GM19193 (cell line): ENCODE data around the gene RBPMS2.

Experiments used
- POLR2A ChIP-seq: IDR thresholded peaks from 4 replicates; pipeline ENCODE4 v1.6.1; 2011; ENCODE audit not compliant: insufficient read depth, insufficient read length; ENCODE audit errors: extremely low read depth

RBPMS2 gene

DNA sequence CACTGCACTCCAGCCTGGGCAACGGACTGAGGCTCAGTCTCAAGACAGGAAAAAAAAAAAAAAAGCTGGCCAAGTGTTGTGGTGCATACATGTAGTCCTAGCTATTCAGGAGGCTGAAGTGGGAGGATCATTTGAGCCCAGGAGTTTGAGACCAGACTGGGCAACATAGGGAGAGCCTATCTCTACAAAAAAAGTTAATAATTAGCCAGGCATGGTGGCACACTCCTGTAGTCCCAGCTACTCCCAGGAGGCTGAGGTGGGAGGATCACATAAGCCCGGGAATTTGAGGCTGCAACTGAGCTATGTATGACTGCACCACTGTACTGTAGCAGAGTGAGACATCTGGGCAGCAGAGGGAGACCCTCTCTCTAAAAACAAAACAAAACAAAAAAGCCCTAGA, 58.9 kb downstream of the RBPMS2 start:
- no peak for TF ChIP-seq POLR2A

DNA sequence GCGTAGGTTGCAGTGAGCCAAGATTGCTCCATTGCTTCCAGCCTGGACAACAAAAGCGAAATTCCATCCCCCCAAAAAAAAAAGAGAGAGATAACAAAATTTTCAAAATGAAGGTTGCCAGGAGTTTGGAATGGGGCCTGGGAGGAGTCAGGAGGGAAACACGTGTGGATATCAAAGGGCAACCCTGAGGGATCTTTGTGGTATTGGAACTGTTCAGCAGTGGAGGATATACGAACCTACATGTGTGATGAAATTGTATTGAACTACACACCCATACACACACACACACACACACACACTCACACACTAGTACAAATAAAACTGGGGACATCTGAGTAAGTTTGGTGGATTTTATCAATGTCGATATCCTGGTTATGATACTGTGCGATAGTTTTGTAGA, 61.8 kb downstream of the RBPMS2 start:
- TF ChIP-seq POLR2A: no peak

DNA sequence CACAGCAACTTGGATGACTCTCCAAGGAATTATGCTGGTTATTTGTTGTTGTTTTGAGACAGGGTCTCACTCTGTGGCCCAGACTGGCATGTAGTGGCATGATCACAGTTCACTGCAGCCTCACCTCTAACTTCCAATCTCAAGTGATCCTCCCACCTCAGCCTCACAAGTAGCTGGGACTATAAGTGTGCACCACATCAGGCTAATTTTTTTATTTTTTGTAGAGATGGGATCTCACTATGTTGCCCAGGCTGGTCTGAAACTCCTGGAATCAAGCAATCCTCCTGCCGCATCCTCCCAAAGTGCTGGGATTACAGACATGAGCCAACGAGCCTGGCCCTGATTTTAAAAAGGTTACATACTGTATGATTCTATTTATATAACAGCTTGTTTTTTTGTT, 63.0 kb downstream of the RBPMS2 start:
- TF ChIP-seq POLR2A: no peak

DNA sequence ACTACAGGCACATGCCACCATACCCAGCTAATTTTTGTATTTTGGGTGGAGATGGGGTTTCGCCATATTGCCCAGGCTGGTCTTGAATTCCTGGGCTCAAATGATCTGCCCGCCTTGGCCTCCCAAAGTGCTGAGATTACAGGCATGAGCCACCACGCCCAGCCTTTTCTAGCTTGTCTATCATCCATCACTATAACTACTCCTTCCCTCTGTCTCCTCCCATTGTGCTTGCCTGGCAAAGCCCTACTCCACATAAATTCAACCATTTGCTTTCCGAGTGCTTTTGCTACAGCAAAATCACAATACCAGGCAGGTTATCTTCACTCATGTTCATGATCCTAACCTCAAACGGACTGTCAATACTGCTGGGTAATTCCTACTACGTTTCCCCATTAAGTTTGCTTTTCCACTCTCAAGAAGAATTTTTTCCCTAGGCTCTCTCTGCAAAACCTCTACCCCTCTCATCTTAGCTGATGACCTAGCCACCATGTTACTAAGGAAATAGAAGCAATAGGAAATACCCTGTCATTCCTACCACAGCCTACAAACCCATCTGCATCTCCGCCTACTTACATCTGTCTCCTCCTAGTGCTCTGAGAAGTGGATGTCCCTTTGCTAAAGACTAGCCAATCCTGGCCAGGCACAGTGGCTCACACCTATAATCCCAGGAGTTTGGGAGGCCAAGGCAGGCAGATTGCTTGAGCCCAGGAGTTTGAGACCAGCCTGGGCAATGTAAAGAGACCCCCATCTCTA, 64.5 kb downstream of the RBPMS2 start:
- no peak for TF ChIP-seq POLR2A

DNA sequence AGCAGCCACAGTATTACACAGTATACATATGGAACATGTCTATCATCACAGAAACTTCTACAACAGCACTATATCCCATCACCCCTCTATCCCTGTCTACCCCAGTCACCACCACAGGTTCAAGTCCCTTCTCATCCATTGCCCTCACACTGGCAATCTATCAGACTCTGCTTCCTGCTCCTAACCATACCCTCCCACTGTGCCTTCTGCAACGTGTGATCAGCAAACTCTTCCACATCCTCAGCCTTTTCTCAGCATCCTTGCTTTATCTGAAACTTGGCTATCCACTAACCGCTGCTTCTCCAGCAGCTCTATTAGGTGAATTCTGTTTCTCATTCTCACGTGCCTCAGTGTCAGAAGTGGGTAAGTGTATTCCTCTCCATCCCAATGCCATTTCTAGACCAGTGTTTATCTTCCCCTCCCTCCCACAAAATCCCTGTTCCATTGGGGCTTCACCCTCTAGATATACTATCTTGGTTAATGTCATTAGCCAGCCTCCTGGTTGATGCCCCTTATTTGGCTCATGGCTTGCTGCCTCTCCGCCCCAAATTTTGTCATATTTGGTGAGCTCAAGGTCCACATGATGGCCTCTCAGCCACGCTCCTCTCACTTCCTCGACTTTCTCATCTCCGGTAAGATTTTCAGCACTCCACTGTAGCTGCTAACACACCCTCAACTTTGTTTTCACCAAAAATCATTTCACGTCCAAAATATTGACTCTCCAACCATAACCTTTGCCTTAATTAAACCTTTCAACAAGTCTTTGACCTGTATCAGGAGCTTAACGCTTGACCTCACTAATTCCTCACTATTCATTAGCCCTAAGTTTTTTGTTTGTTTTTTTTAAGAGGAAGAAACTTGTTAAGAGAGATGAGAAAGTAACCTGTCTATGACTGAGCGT, 69.1 kb downstream of the RBPMS2 start:
- TF ChIP-seq POLR2A: no peak

DNA sequence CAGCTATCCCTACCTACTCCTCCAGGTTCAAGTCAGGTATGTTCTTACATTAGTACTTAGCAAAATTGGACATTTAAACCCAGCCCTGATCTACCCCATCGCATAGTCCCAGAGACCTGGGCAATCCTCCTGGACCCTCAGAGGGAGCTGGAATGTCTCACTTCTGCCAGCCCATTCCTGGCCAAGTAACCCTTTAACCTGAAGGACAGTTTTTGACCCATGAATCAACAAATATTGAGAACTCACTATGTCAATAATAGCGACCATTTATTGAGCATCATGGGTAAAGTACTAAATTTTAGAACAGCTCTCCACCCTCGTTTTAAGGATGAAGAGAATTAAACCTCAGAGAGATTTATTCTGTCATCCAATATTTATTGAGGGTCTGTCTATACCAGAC, 70.4 kb downstream of the RBPMS2 start:
- no peak for TF ChIP-seq POLR2A

DNA sequence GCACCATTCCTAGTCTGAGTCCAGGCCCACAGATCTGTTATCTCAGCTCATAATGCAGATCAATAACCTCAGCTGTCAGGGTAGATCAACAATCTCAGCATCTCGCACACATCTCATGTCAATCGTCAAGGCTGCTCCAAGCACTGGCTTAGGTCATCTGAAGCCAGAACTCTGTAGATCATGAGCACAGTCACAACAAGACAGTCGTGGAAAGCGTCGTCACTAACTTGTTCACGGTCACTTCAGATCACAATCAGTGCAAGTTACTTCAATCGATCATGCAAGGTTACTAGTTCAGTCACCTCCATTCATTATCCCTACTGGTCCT, 71.8 kb downstream of the RBPMS2 start:
- TF ChIP-seq POLR2A: no peak

DNA sequence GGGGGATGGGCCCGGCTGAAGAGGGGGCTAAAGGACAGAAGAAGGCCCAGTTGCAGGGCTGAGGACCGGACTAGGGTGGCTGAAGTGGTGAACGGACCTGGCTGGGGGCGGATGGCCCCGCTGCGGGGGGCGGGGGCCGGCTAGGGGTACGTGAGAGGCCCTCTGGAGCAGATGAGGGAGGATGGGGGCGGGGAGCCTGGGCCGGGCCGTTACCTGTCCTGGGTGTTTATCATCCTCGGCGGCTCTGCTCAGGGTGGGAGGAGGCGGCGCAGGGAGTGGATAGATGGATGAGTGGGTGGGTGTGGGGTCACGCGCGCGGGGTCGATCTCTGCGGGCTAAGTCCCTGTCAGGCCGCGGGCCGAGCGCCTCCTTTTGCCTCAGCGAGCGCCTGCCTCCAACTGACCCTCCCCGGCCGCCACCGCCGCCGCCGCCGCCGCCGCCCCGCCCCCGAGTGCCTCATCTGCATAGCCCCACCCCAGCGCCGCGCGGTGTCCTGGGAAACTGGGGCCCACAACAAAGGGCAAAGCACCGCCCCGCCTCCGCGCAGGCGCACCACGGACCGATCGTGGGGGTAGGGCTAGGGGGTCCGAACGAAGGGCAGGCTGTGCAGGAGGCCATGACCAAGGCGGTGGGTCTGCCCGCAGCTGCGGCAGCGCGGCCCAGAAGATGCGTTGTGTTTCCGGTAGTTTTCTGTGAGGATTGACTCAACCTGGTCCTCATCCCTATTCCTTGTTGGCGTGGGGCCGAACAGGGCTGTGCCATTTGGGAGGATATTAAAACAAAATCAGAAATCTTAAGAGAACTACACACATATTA, 72.4 kb downstream of the RBPMS2 start:
- peak; percentile 79 for TF ChIP-seq POLR2A

DNA sequence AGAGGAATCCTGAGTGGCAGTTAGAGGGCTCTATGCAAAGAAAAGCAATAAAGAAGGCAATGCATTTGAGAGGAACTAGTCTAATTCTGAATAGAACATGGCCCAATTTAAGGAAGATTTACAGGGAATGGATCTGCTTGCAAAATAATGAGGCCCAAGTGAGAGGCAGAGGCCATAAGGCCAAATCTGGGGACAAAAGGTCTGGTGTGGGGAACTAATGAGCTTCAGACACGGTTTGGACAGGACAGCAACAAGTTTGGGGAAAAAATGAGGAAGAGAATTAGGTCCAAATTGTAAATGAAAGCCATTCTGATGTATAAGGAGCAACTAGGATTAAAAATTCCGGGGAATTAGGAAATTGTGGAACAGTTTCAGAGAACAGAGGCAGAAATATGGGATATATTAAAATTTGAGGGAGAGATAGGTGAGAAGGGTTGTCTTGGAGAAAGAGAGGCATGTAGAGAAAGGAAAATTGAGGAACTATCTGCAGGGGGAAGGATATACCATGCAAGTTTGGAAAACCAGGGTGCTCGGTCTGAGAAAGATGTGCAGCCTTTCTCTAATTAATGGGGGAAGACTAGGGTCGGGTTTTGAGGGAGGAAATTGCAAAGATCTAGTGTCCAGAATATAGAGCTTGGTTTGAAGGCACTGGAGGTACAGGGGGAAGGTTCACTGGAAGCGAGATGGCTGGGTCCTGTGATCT, 73.8 kb downstream of the RBPMS2 start:
- no peak for TF ChIP-seq POLR2A

DNA sequence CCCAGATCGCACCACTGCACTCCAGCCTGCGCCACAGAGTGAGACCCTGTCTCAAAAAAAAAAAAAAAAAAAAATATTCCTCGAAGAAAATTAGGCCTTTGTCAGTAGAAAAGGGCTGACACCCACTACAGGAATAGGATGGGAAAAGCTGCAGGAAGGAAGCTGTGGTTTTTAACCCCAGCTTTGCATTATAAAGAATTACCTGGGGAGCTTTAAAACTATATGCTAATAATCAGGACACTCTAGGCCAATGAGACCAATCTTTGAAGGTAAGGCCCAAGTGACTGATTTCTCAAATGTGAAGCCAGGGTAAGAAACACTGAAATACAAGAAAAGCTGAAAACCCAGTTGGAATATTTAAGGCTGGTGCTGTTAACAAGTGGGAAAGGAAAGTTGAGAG, 74.3 kb downstream of the RBPMS2 start:
- no peak for TF ChIP-seq POLR2A

DNA sequence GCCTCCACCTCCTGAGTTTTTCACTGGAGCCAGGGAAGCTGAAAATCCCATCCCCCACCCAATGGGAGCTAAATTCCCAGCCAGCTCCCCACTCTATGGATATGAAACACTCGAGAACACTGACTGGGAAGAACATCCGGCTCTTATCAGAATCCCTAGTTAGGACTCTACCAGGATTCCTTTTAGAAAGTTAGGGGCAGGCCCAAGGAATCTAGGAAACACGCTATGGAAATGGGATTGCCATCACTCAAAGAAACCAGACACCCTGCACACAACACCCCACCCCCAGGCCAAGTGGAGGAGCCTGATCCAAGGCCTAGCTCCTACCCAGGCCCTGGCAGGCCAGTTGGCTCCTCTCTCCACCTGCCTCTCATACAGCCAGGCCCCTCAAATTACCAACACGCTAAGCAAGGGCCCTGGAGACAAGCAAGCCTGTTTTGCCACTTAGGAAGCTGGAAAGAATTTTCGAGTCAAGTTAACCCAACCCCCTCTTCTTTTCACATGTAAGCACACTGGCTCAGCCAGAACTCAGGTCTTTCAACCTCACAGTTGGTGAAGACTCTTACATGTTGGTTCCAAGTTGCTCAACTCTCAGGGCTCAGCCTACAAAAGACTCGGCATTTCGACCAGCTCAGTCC, 75.5 kb downstream of the RBPMS2 start:
- TF ChIP-seq POLR2A: no peak

DNA sequence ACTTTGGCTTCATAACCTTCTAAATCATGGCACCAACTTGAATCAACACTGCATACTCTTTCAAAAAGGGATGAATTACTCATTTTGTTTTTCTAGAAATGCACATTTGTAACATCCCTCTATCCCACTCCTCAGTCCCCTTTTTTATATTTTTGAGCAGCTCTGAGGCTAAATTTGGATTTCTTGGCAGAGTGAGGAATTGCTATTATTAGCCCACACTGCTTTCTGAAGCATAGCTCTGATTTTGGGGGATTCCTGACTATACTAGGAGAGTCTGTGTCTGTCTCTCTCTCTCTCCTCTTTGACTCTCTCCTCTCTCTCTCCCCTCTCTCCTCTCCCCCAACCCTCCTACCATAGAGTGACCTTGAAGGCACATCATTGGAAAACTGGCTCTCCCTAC, 76.6 kb downstream of the RBPMS2 start:
- TF ChIP-seq POLR2A: no peak

DNA sequence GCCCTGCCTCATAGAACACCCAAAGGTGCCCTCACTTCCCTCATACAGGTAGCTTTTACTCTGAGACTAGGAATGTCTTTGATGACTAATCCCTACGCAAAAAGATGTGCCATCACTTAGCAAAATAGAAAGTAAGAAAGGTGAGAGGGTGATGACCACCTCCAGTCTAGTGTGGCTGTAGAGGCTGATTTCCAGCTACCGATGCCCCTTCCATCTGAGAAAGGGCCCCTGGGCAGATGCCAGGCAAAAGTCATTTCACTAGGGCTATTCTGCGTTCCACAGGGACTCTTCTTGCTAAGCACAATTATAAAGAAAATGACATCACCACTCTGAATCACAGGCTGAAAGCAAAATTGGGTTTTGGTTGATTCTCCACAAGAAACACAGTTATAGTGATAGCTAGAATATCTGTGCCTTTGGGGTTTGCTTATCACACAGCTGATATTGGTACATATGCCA, 77.4 kb downstream of the RBPMS2 start:
- TF ChIP-seq POLR2A: no peak

DNA sequence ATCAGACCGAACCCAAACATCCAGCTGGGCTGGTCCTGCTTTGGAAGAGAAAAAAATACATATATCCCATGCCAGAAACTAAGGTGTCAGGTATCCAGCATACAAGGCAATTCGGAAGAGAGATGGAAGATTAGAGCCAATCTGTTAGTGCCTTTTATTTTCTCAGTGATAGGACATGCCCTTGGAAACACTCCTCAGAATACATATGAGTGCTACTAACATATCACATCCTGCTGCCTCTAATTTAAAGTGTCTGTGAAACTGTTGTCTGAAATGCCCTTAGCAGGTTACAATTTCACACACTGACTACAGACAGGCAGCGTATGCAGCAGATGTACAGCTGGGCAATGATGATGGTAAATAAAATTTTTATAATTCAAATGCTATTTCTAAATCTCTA, 78.9 kb downstream of the RBPMS2 start:
- TF ChIP-seq POLR2A: no peak
